ENCODE data around the gene F11.

GRCh38 chr4:186240452-186240847 lies 25.5 kb upstream of the F11 start:
- TF ChIP-seq, protein P1, sequence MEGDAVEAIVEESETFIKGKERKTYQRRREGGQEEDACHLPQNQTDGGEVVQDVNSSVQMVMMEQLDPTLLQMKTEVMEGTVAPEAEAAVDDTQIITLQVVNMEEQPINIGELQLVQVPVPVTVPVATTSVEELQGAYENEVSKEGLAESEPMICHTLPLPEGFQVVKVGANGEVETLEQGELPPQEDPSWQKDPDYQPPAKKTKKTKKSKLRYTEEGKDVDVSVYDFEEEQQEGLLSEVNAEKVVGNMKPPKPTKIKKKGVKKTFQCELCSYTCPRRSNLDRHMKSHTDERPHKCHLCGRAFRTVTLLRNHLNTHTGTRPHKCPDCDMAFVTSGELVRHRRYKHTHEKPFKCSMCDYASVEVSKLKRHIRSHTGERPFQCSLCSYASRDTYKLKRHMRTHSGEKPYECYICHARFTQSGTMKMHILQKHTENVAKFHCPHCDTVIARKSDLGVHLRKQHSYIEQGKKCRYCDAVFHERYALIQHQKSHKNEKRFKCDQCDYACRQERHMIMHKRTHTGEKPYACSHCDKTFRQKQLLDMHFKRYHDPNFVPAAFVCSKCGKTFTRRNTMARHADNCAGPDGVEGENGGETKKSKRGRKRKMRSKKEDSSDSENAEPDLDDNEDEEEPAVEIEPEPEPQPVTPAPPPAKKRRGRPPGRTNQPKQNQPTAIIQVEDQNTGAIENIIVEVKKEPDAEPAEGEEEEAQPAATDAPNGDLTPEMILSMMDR (IDR thresholded peaks at IDR 0.05): no peak
- no peak for TF ChIP-seq POLR2A (IDR thresholded peaks at IDR 0.05)

Data from body of pancreas (tissue), 4 donors.